Measurements from ENCODE around the gene WDTC1. TPM values are rescaled to one million over a fixed set of nuclear protein-coding genes. Genes with fewer than 3 reads are reported as not detected.

The WDTC1 gene
- total RNA-seq, 2 donors from 2014 or later = 22.7 to 28.3 TPM

DNA sequence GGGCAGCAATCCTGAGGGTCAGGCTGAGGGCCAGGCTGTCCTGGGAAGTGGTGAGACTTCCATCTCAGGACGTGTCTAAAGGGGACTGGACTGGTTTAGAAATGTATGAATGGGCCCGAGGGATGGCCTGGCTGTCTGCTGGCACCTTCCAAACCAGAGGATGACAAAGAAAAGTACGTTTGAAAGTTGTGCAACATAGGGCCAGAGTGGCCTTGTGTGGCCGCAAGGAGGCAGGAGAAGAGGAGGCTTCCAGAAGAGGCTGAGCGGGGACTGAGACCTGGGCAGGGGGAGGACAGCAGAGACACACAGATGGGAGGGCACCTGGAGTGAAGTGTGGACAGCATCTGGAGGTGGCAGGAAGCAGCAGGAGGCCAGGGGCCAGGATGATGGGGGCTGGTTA, 104.8 kb downstream of the WDTC1 start:
- intact Hi-C loops (cut with DNase I) = no loop called here
- Histone ChIP-seq H3K27ac (no peak overlapping the region), H3K4me1 (peaks cover 18% of the 10 kb centered on the region), H3K27me3 (no peaks in the 10 kb centered on the region), H3K9me3 (no peaks in the 10 kb centered on the region), H3K36me3 (replicated peaks in 1 of 2; ENCODE audit: insufficient read depth in 1 of 2, low read depth in 2 of 2) (peaks cover 0 to 8% of the 10 kb centered on the region in 2 donors), H3K4me3 (no peak overlapping the region)
- TF ChIP-seq POLR2A (IDR thresholded peaks at IDR 0.05) = no peak
- TF ChIP-seq, protein P1, sequence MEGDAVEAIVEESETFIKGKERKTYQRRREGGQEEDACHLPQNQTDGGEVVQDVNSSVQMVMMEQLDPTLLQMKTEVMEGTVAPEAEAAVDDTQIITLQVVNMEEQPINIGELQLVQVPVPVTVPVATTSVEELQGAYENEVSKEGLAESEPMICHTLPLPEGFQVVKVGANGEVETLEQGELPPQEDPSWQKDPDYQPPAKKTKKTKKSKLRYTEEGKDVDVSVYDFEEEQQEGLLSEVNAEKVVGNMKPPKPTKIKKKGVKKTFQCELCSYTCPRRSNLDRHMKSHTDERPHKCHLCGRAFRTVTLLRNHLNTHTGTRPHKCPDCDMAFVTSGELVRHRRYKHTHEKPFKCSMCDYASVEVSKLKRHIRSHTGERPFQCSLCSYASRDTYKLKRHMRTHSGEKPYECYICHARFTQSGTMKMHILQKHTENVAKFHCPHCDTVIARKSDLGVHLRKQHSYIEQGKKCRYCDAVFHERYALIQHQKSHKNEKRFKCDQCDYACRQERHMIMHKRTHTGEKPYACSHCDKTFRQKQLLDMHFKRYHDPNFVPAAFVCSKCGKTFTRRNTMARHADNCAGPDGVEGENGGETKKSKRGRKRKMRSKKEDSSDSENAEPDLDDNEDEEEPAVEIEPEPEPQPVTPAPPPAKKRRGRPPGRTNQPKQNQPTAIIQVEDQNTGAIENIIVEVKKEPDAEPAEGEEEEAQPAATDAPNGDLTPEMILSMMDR (IDR thresholded peaks at IDR 0.05) = no peak
- WGBS, 2 donors = 51 to 54% methylated on average over 5 of the region's 5 CpGs
- ATAC-seq = no peak
- DNase-seq = no peak

DNA sequence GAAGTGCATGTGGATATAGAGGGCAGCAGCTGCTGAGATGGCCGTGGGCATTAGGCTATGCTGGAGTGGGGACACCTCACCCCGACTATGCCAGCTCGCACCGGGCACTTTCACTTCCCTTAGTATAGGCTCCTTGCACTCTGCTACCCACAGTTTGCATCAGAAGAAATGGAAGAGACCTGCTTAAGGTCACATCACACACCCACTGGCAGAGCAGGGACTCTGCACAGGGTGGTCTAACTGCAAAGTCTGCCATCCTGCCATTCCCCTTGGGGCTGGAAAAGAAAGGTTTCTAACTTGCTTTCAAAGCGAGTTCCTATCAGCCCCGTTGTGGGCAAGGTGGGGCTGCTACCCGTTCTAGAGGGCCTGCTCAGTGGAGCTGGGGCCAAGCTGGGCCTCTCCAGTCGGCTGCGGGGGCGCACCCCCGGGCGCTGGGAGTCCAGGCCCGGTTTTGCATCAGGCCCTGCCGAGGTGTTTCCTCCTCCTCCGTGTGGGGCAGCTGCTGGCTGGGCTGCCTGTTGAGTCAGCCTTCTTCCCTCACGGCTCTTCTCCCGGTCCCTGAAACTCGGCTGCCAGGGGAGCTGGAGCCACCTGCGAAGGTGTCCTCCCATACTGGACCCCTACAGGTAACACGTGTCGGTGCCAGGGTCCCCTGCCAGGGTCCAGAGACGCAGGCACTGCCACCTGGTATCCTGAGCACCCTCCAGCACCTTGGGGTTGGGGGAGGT, 107.3 kb downstream of the WDTC1 start, which contains the start of gene SYTL1:
Gene SYTL1, plus strand, starts transcription at position 498 of the 728 bp plus-strand sequence. CDS start 3,313 bp downstream, outside the sequence.
- ATAC-seq = peak; percentile 86
- Histone ChIP-seq H3K4me3 (peak within 1 kb of the TSS; percentile 37 to 63), H3K27ac (peak within 1 kb of the TSS; percentile 69 to 85 (median 82)), H3K9me3 (no peaks in the 10 kb centered on the region), H3K27me3 (no peaks in the 10 kb centered on the region), H3K4me1 (peaks cover 27% of the 10 kb centered on the region), H3K36me3 (replicated peaks in 1 of 2; ENCODE audit: insufficient read depth in 1 of 2, low read depth in 2 of 2) (no peaks in the 10 kb centered on the region)
- WGBS, 2 donors = 13 to 41% methylated on average over 7 to 22 of the region's 22 CpGs
- intact Hi-C loops (cut with DNase I) = no loop called here
- DNase-seq = peak; percentile 79 to 88 (median 84)
- TF ChIP-seq, protein P1 (IDR thresholded peaks at IDR 0.05) = peak in 1 of 7 experiments; percentile 7
- peak; percentile 51 to 79 (median 73) for TF ChIP-seq POLR2A (IDR thresholded peaks at IDR 0.05)

DNA sequence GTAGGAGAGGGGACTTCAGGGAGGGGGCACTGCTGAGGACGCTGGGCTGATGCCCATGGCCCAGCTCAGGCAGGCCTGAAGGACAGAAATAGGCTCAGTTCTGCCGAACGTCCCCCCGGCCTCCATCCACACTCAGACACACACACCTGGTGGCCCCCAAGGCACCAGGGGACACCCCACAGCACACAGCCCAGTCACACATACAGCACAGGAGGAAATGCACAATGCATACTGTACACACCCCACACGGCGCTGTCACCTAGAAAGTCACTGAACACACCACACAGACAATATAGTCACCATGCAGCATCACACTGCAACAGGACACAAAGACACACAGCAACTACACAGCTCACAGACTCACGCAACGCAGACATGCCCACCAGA, 108.0 kb downstream of the WDTC1 start:
- peak overlapping the region; percentile 37 to 63 for H3K4me3 ChIP-seq
- TF ChIP-seq, protein P1 (IDR thresholded peaks at IDR 0.05) = no peak
- no peak for TF ChIP-seq POLR2A (IDR thresholded peaks at IDR 0.05)
- no peaks in the 10 kb centered on the region for H3K36me3 ChIP-seq (replicated peaks in 1 of 2; ENCODE audit: insufficient read depth in 1 of 2, low read depth in 2 of 2)
- peak; percentile 19 for ATAC-seq
- intact Hi-C loops (cut with DNase I) = no loop called here
- DNase-seq = no peak
- peaks cover 27% of the 10 kb centered on the region for H3K4me1 ChIP-seq
- H3K27ac ChIP-seq = peak overlapping the region; percentile 69 to 85 (median 82)
- WGBS, 2 donors = 13% methylated on average over 8 of the region's 8 CpGs; no CpG with 5 or more reads in 1 of the 2 donors
- no peaks in the 10 kb centered on the region for H3K9me3 ChIP-seq
- no peaks in the 10 kb centered on the region for H3K27me3 ChIP-seq

DNA sequence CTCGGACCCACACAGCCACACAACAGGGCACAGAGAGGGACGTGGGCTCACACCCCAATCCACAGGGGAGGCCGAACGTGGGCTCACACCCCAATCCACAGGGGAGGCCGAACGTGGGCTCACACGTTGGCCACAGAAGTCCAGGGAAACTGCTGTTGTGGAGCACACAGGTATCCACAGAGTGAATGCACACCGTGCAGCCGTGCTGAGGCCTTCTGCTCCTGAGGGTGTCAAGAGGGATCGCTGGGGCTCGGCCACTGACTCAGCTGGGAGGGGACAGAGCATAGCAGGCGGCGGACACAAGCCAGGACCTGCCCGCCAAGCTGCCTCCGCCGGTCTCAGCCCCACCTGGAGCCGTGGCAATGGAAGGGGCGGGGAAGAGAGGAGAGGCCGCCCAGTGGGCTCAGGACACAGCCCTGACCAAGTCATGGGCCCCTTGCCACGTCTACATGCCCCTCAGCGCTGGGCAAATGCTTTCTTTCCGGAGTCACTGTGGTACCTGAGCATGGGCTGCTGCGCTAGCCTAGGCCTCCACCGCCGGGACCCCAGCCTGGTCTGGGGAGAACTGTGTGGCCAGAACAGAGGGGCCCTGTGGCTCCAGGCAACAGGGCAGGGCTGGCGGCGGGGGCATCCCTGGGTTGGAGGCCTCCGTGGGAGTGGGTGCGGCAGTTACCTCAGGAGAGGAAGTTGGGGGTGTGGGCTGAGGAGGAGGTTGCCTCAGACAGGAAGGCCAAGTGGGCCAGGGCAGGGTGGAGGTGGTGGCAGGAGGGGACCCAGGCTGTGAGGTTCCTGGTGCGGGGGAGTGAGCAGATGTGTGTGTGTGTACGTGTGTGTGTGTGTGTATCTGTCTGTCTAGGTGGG, 108.6 kb downstream of the WDTC1 start:
- WGBS, 2 donors = 15 to 18% methylated on average over 5 to 31 of the region's 31 CpGs
- Histone ChIP-seq H3K27me3 (no peaks in the 10 kb centered on the region), H3K4me1 (peaks cover 27% of the 10 kb centered on the region), H3K27ac (peak overlapping the region; percentile 69 to 85 (median 82)), H3K4me3 (peak overlapping the region; percentile 37 to 63), H3K9me3 (no peaks in the 10 kb centered on the region), H3K36me3 (replicated peaks in 1 of 2; ENCODE audit: insufficient read depth in 1 of 2, low read depth in 2 of 2) (no peaks in the 10 kb centered on the region)
- ATAC-seq (peak; percentile 70), DNase-seq (peak; percentile 69 to 88 (median 80))
- intact Hi-C loops (cut with DNase I) = no loop called here
- TF ChIP-seq, protein P1 (IDR thresholded peaks at IDR 0.05) = no peak
- TF ChIP-seq POLR2A (IDR thresholded peaks at IDR 0.05) = peak; percentile 53 to 64 (median 55)

Data from body of pancreas (tissue), 4 donors.